GM23338 (cell line): ENCODE measurements around the gene SND1.

Experiments
- CREB1 ChIP-seq: fragments of 250-450 bp; sonication (Bioruptor Pico); IDR thresholded peaks from 2 replicates; pipeline ENCODE4 v1.5.0; 2020; ENCODE audit warnings: low read depth, mild to moderate bottlenecking, moderate library complexity
- CTCF ChIP-seq, 2 experiments: fragments of 200-600 bp in 1 of 2; sonication (generic) in 1 of 2; conservative IDR thresholded peaks; 2 replicates each; pipeline versions ENCODE4 v1.5.1 to v1.6.1; 2016 to 2017; ENCODE audit warnings: antibody characterized with exemption in 2 of 2, low read depth in 2 of 2, mild to moderate bottlenecking in 2 of 2, moderate library complexity in 1 of 2
- EZH2 ChIP-seq: fragments of 200-600 bp; sonication (generic); IDR thresholded peaks from one replicate; pipeline ENCODE4 v1.8.0; 2017; ENCODE audit warnings: antibody characterized with exemption, mild to moderate bottlenecking, low read depth; ENCODE audit not compliant: unreplicated experiment
- POLR2AphosphoS5 ChIP-seq: IDR thresholded peaks from 2 replicates; pipeline ENCODE4 v1.6.1; 2016; ENCODE audit warnings: antibody characterized with exemption, low read depth
- TF ChIP-seq, protein P1 (sequence below): IDR thresholded peaks from one replicate; pipeline ENCODE4 v1.6.1; 2018; ENCODE audit warnings: antibody characterized with exemption; ENCODE audit not compliant: unreplicated experiment

- TF ChIP-seq CTCF (conservative IDR thresholded peaks at IDR 0.05; ENCODE audit: low read depth in 2 of 2): no peak
- TF ChIP-seq, protein P1, sequence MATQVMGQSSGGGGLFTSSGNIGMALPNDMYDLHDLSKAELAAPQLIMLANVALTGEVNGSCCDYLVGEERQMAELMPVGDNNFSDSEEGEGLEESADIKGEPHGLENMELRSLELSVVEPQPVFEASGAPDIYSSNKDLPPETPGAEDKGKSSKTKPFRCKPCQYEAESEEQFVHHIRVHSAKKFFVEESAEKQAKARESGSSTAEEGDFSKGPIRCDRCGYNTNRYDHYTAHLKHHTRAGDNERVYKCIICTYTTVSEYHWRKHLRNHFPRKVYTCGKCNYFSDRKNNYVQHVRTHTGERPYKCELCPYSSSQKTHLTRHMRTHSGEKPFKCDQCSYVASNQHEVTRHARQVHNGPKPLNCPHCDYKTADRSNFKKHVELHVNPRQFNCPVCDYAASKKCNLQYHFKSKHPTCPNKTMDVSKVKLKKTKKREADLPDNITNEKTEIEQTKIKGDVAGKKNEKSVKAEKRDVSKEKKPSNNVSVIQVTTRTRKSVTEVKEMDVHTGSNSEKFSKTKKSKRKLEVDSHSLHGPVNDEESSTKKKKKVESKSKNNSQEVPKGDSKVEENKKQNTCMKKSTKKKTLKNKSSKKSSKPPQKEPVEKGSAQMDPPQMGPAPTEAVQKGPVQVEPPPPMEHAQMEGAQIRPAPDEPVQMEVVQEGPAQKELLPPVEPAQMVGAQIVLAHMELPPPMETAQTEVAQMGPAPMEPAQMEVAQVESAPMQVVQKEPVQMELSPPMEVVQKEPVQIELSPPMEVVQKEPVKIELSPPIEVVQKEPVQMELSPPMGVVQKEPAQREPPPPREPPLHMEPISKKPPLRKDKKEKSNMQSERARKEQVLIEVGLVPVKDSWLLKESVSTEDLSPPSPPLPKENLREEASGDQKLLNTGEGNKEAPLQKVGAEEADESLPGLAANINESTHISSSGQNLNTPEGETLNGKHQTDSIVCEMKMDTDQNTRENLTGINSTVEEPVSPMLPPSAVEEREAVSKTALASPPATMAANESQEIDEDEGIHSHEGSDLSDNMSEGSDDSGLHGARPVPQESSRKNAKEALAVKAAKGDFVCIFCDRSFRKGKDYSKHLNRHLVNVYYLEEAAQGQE: no peak
- TF ChIP-seq EZH2: no peak
- TF ChIP-seq POLR2AphosphoS5: no peak
- TF ChIP-seq CREB1 (CRISPR knock-in tag): no peak
These were observed 33.2 kb upstream of the SND1 start for GRCh38 chr7:127618775-127619174.
